AG04450 (cell line): ENCODE measurements around the gene SERPINF2. TPM values are rescaled to one million over a fixed set of nuclear protein-coding genes. Genes with fewer than 3 reads are reported as not detected.

Source experiments
- CTCF ChIA-PET: fragments of 300-600, 350-600 bp; formaldehyde crosslinking; extraction: SDS; loops from one replicate; lab custom pipeline; 2022; ENCODE audit warnings: antibody characterized with exemption, inconsistent platforms; lab: Charles Lee
- POLR2A ChIA-PET: fragments of 350-600 bp; formaldehyde crosslinking; extraction: SDS; loops from one replicate; lab custom pipeline; 2021; ENCODE audit warnings: antibody characterized with exemption, inconsistent platforms; lab: Yijun Ruan, JAX
- DNase-seq: peaks from one replicate; pipeline ENCODE4 v3.0.0-alpha.2; 2011; ENCODE audit warnings: low read depth, low spot score
- H3K27ac ChIP-seq: one replicate; pipeline ENCODE4 v1.5.1; 2012; ENCODE audit warnings: low read depth, low read length, control low read depth
- H3K27me3 ChIP-seq: one replicate; pipeline ENCODE4 v1.6.0; 2012; ENCODE audit warnings: low read length; ENCODE audit not compliant: control insufficient read depth, insufficient read depth
- H3K4me3 ChIP-seq: 2 replicates; pipeline ENCODE4 v1.5.1; 2011; ENCODE audit warnings: mild to moderate bottlenecking, low read depth, low read length, control low read depth
- H3K9me3 ChIP-seq: 2 replicates; pipeline ENCODE4 v1.5.1; 2012; ENCODE audit warnings: low read length; ENCODE audit not compliant: control insufficient read depth, insufficient read depth
- polyA plus RNA-seq: library from polyadenylated mRNA; depleted of rRNA; stranded (reverse); fragments of >200 nt; gene quantifications from 2 replicates; pipeline ENCODE4 v1.2.3, GENCODE V29; 2011
- TF ChIP-seq, protein P1 (sequence below): IDR thresholded peaks from 2 replicates; pipeline ENCODE4 v1.5.1; 2011; ENCODE audit warnings: low read depth, low read length, control low read depth, inconsistent platforms

The SERPINF2 gene
- polyA plus RNA-seq, 1 experiment = not detected

GRCh38 chr17:1753767-1754429 lies 11.2 kb downstream of the SERPINF2 start:
- no peak for DNase-seq
- Histone ChIP-seq H3K4me3 (no peak overlapping the region), H3K27ac (no peak overlapping the region), H3K9me3 (peaks cover 1% of the 10 kb centered on the region), H3K27me3 (peaks cover 4% of the 10 kb centered on the region)
- TF ChIP-seq, protein P1, sequence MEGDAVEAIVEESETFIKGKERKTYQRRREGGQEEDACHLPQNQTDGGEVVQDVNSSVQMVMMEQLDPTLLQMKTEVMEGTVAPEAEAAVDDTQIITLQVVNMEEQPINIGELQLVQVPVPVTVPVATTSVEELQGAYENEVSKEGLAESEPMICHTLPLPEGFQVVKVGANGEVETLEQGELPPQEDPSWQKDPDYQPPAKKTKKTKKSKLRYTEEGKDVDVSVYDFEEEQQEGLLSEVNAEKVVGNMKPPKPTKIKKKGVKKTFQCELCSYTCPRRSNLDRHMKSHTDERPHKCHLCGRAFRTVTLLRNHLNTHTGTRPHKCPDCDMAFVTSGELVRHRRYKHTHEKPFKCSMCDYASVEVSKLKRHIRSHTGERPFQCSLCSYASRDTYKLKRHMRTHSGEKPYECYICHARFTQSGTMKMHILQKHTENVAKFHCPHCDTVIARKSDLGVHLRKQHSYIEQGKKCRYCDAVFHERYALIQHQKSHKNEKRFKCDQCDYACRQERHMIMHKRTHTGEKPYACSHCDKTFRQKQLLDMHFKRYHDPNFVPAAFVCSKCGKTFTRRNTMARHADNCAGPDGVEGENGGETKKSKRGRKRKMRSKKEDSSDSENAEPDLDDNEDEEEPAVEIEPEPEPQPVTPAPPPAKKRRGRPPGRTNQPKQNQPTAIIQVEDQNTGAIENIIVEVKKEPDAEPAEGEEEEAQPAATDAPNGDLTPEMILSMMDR = no peak
- CTCF ChIA-PET = no interaction called here
- POLR2A ChIA-PET = interaction anchor here (0.6 to 1.6 kb wide), 2 partner anchors 37 to 226 kb away, joined by 3 to 6 read pairs; no protein-coding TSS in a partner anchor

DNA sequence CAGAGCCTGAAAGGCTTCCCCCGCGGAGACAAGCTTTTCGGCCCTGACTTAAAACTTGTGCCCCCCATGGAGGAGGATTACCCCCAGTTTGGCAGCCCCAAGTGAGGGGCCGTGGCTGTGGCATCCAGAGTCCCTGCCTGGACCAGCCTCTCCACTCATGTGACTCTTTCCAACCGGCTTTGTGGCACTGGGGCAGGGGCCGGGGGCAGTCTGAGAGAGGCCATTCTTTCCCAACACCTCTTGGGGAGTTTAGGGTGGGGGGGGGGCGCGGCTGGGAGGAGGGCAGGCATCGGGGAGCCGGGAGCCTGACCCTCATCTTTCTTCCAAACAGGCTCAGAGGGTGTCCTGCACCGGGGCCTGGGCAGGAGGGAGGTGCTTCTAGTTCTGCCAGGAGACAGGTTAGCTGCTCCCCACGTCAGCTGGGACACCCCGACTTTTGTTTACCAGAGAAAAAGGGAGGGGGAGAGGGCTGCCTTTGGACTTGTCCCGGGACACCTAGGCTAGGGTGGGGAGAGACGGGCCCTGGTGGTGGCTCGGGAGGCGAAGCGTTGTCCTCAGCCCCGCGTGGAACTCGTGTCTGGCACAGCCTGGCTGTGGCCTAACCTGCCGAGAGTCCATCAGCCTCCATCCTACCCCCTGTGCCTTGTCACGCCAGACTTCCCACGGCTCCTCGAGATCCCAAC lies 11.9 kb downstream of the SERPINF2 start:
- CTCF ChIA-PET = no interaction called here
- no peak for DNase-seq
- Histone ChIP-seq H3K9me3 (no peaks in the 10 kb centered on the region; the same call in 1 of the 2 replicates), H3K27ac (no peak overlapping the region), H3K4me3 (no peak overlapping the region), H3K27me3 (peaks cover 4% of the 10 kb centered on the region)
- TF ChIP-seq, protein P1 = no peak
- POLR2A ChIA-PET = interaction anchor here (0.6 to 3.0 kb wide), 2 partner anchors 38 to 225 kb away, joined by 3 to 9 read pairs; no protein-coding TSS in a partner anchor

DNA sequence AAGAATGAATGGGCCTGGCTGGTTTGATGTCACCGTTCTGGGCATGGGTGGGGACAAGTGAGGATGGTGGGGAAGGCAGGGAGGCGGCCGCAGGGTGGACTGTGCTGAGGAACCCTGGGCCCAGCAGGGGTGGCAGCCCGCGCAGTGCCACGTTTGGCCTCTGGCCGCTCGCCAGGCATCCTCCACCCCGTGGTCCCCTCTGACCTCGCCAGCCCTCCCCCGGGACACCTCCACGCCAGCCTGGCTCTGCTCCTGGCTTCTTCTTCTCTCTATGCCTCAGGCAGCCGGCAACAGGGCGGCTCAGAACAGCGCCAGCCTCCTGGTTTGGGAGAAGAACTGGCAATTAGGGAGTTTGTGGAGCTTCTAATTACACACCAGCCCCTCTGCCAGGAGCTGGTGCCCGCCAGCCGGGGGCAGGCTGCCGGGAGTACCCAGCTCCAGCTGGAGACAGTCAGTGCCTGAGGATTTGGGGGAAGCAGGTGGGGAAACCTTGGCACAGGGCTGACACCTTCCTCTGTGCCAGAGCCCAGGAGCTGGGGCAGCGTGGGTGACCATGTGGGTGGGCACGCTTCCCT lies 12.7 kb downstream of the SERPINF2 start:
- Histone ChIP-seq H3K27me3 (peaks cover 4% of the 10 kb centered on the region), H3K27ac (no peak overlapping the region), H3K9me3 (no peaks in the 10 kb centered on the region; the same call in 1 of the 2 replicates), H3K4me3 (no peak overlapping the region)
- ChIA-PET CTCF (interaction anchor here (1.6 kb wide), 1 partner anchor 29 kb away, joined by 4 read pairs; no protein-coding TSS in a partner anchor), POLR2A (interaction anchor here (3.0 kb wide), 1 partner anchor 39 kb away, joined by 9 read pairs; no protein-coding TSS in a partner anchor)
- DNase-seq = no peak
- TF ChIP-seq, protein P1 = no peak

- TF ChIP-seq, protein P1 = no peak
- Histone ChIP-seq H3K9me3 (no peaks in the 10 kb centered on the region; the same call in 1 of the 2 replicates), H3K27ac (no peak overlapping the region), H3K27me3 (peaks cover 3% of the 10 kb centered on the region), H3K4me3 (no peak overlapping the region)
- CTCF ChIA-PET = interaction anchor here (1.6 kb wide), 1 partner anchor 28 kb away, joined by 4 read pairs; no protein-coding TSS in a partner anchor
- DNase-seq = no peak
- POLR2A ChIA-PET = interaction anchor here (3.0 kb wide), 1 partner anchor 39 kb away, joined by 9 read pairs; no protein-coding TSS in a partner anchor
Observed at GRCh38 chr17:1755827-1756262, 13.2 kb downstream of the SERPINF2 start.
